Measurements from ENCODE around the gene EME1.

Gene EME1

GRCh38 chr17:50367401-50367800 is 5.6 kb upstream of the EME1 start:
- H3K9me3 ChIP-seq (ENCODE audit: low read length) = no peaks in the 10 kb centered on the region
- peaks cover 17% of the 10 kb centered on the region for H3K4me1 ChIP-seq (ENCODE audit: insufficient read depth, low read length)
- peaks cover 55% of the 10 kb centered on the region for H3K36me3 ChIP-seq (ENCODE audit: insufficient read depth, low read length)
- H3K4me3 ChIP-seq (ENCODE audit: low read depth in 1 of 2, low read length in 2 of 2) = no peak overlapping the region
- H3K27me3 ChIP-seq (ENCODE audit: control insufficient read depth in 1 of 2, insufficient read depth in 2 of 2, low read length in 2 of 2) = no peaks in the 10 kb centered on the region
- no peak overlapping the region for H3K9ac ChIP-seq (ENCODE audit: low read length)
- no peak overlapping the region for H3K27ac ChIP-seq (ENCODE audit: low read depth, low read length)

- Histone ChIP-seq H3K27ac (ENCODE audit: low read depth, low read length) (no peak overlapping the region), H3K27me3 (ENCODE audit: control insufficient read depth in 1 of 2, insufficient read depth in 2 of 2, low read length in 2 of 2) (no peaks in the 10 kb centered on the region), H3K4me1 (ENCODE audit: insufficient read depth, low read length) (peaks cover 14% of the 10 kb centered on the region), H3K36me3 (ENCODE audit: insufficient read depth, low read length) (peaks cover 55% of the 10 kb centered on the region), H3K4me3 (ENCODE audit: low read depth in 1 of 2, low read length in 2 of 2) (no peak overlapping the region), H3K9ac (ENCODE audit: low read length) (no peak overlapping the region), H3K9me3 (ENCODE audit: low read length) (no peaks in the 10 kb centered on the region)
Observed at GRCh38 chr17:50370052-50370451, 3.0 kb upstream of the EME1 start.

GRCh38 chr17:50371526-50371925 is 1.5 kb upstream of the EME1 start:
- H3K9ac ChIP-seq (ENCODE audit: low read length) = no peak overlapping the region
- H3K4me1 ChIP-seq (ENCODE audit: insufficient read depth, low read length) = peaks cover 14% of the 10 kb centered on the region
- H3K4me3 ChIP-seq (ENCODE audit: low read depth in 1 of 2, low read length in 2 of 2) = peak overlapping the region in 1 of 2 donors; percentile 92
- peaks cover 42% of the 10 kb centered on the region for H3K36me3 ChIP-seq (ENCODE audit: insufficient read depth, low read length)
- H3K27ac ChIP-seq (ENCODE audit: low read depth, low read length) = no peak overlapping the region
- H3K27me3 ChIP-seq (ENCODE audit: control insufficient read depth in 1 of 2, insufficient read depth in 2 of 2, low read length in 2 of 2) = no peaks in the 10 kb centered on the region
- no peaks in the 10 kb centered on the region for H3K9me3 ChIP-seq (ENCODE audit: low read length)

GRCh38 chr17:50372222-50372757 is 739 bp upstream of the EME1 start:
- H3K27me3 ChIP-seq (ENCODE audit: control insufficient read depth in 1 of 2, insufficient read depth in 2 of 2, low read length in 2 of 2) = no peaks in the 10 kb centered on the region
- peak overlapping the region; percentile 82 for H3K27ac ChIP-seq (ENCODE audit: low read depth, low read length)
- peaks cover 34% of the 10 kb centered on the region for H3K36me3 ChIP-seq (ENCODE audit: insufficient read depth, low read length)
- H3K4me1 ChIP-seq (ENCODE audit: insufficient read depth, low read length) = peaks cover 14% of the 10 kb centered on the region
- peak overlapping the region; percentile 41 to 92 for H3K4me3 ChIP-seq (ENCODE audit: low read depth in 1 of 2, low read length in 2 of 2)
- peak overlapping the region; percentile 93 for H3K9ac ChIP-seq (ENCODE audit: low read length)
- H3K9me3 ChIP-seq (ENCODE audit: low read length) = no peaks in the 10 kb centered on the region

- no peak overlapping the region for H3K27ac ChIP-seq (ENCODE audit: low read depth, low read length)
- H3K27me3 ChIP-seq (ENCODE audit: control insufficient read depth in 1 of 2, insufficient read depth in 2 of 2, low read length in 2 of 2) = no peaks in the 10 kb centered on the region
- H3K9ac ChIP-seq (ENCODE audit: low read length) = no peak overlapping the region
- peaks cover 14% of the 10 kb centered on the region for H3K4me1 ChIP-seq (ENCODE audit: insufficient read depth, low read length)
- H3K36me3 ChIP-seq (ENCODE audit: insufficient read depth, low read length) = peaks cover 20% of the 10 kb centered on the region
- H3K4me3 ChIP-seq (ENCODE audit: low read depth in 1 of 2, low read length in 2 of 2) = no peak overlapping the region
- no peaks in the 10 kb centered on the region for H3K9me3 ChIP-seq (ENCODE audit: low read length)
Observed at GRCh38 chr17:50373705-50374104, 676 bp downstream of the EME1 start.

- no peak overlapping the region for H3K9ac ChIP-seq (ENCODE audit: low read length)
- no peaks in the 10 kb centered on the region for H3K27me3 ChIP-seq (ENCODE audit: control insufficient read depth in 1 of 2, insufficient read depth in 2 of 2, low read length in 2 of 2)
- H3K9me3 ChIP-seq (ENCODE audit: low read length) = no peaks in the 10 kb centered on the region
- no peak overlapping the region for H3K4me3 ChIP-seq (ENCODE audit: low read depth in 1 of 2, low read length in 2 of 2)
- H3K4me1 ChIP-seq (ENCODE audit: insufficient read depth, low read length) = peaks cover 13% of the 10 kb centered on the region
- no peak overlapping the region for H3K27ac ChIP-seq (ENCODE audit: low read depth, low read length)
- peaks cover 2% of the 10 kb centered on the region for H3K36me3 ChIP-seq (ENCODE audit: insufficient read depth, low read length)
Observed at GRCh38 chr17:50375858-50376538, 3.0 kb downstream of the EME1 start.

GRCh38 chr17:50379351-50380132 is 6.5 kb downstream of the EME1 start:
- H3K9me3 ChIP-seq (ENCODE audit: low read length) = no peaks in the 10 kb centered on the region
- no peak overlapping the region for H3K4me3 ChIP-seq (ENCODE audit: low read depth in 1 of 2, low read length in 2 of 2)
- H3K36me3 ChIP-seq (ENCODE audit: insufficient read depth, low read length) = peaks cover 37% of the 10 kb centered on the region
- no peak overlapping the region for H3K9ac ChIP-seq (ENCODE audit: low read length)
- H3K27ac ChIP-seq (ENCODE audit: low read depth, low read length) = no peak overlapping the region
- H3K27me3 ChIP-seq (ENCODE audit: control insufficient read depth in 1 of 2, insufficient read depth in 2 of 2, low read length in 2 of 2) = no peaks in the 10 kb centered on the region
- H3K4me1 ChIP-seq (ENCODE audit: insufficient read depth, low read length) = no peaks in the 10 kb centered on the region

GRCh38 chr17:50380369-50381259 is 7.6 kb downstream of the EME1 start:
- H3K9me3 ChIP-seq (ENCODE audit: low read length) = no peaks in the 10 kb centered on the region
- peaks cover 48% of the 10 kb centered on the region for H3K36me3 ChIP-seq (ENCODE audit: insufficient read depth, low read length)
- H3K9ac ChIP-seq (ENCODE audit: low read length) = no peak overlapping the region
- no peak overlapping the region for H3K4me3 ChIP-seq (ENCODE audit: low read depth in 1 of 2, low read length in 2 of 2)
- H3K27me3 ChIP-seq (ENCODE audit: control insufficient read depth in 1 of 2, insufficient read depth in 2 of 2, low read length in 2 of 2) = no peaks in the 10 kb centered on the region
- no peak overlapping the region for H3K27ac ChIP-seq (ENCODE audit: low read depth, low read length)
- no peaks in the 10 kb centered on the region for H3K4me1 ChIP-seq (ENCODE audit: insufficient read depth, low read length)

GRCh38 chr17:50381260-50381815 is 8.3 kb downstream of the EME1 start:
- Histone ChIP-seq H3K9me3 (ENCODE audit: low read length) (no peaks in the 10 kb centered on the region), H3K36me3 (ENCODE audit: insufficient read depth, low read length) (peaks cover 55% of the 10 kb centered on the region)

GRCh38 chr17:50381920-50382319 is 8.9 kb downstream of the EME1 start:
- H3K4me1 ChIP-seq (ENCODE audit: insufficient read depth, low read length) = no peaks in the 10 kb centered on the region
- no peak overlapping the region for H3K4me3 ChIP-seq (ENCODE audit: low read depth in 1 of 2, low read length in 2 of 2)
- H3K9me3 ChIP-seq (ENCODE audit: low read length) = no peaks in the 10 kb centered on the region
- no peak overlapping the region for H3K9ac ChIP-seq (ENCODE audit: low read length)
- H3K36me3 ChIP-seq (ENCODE audit: insufficient read depth, low read length) = peaks cover 61% of the 10 kb centered on the region
- no peak overlapping the region for H3K27ac ChIP-seq (ENCODE audit: low read depth, low read length)
- no peaks in the 10 kb centered on the region for H3K27me3 ChIP-seq (ENCODE audit: control insufficient read depth in 1 of 2, insufficient read depth in 2 of 2, low read length in 2 of 2)

More at GRCh38 chr17:50381260-50381815, 8.3 kb downstream of the EME1 start:
- H3K4me3 ChIP-seq (ENCODE audit: low read depth in 1 of 2, low read length in 2 of 2) = no peak overlapping the region
- H3K27me3 ChIP-seq (ENCODE audit: control insufficient read depth in 1 of 2, insufficient read depth in 2 of 2, low read length in 2 of 2) = no peaks in the 10 kb centered on the region
- no peak overlapping the region for H3K9ac ChIP-seq (ENCODE audit: low read length)
- no peak overlapping the region for H3K27ac ChIP-seq (ENCODE audit: low read depth, low read length)
- H3K4me1 ChIP-seq (ENCODE audit: insufficient read depth, low read length) = no peaks in the 10 kb centered on the region

GRCh38 chr17:50382931-50383330 is 9.9 kb downstream of the EME1 start:
- Histone ChIP-seq H3K27ac (ENCODE audit: low read depth, low read length) (no peak overlapping the region), H3K36me3 (ENCODE audit: insufficient read depth, low read length) (peaks cover 71% of the 10 kb centered on the region), H3K9ac (ENCODE audit: low read length) (no peak overlapping the region), H3K4me1 (ENCODE audit: insufficient read depth, low read length) (no peaks in the 10 kb centered on the region), H3K4me3 (ENCODE audit: low read depth in 1 of 2, low read length in 2 of 2) (no peak overlapping the region), H3K27me3 (ENCODE audit: control insufficient read depth in 1 of 2, insufficient read depth in 2 of 2, low read length in 2 of 2) (no peaks in the 10 kb centered on the region), H3K9me3 (ENCODE audit: low read length) (no peaks in the 10 kb centered on the region)

All from muscle layer of colon (tissue), 2 donors.